Calu3 (cell line): ENCODE results near the gene TAPBP. TPM values are rescaled to one million over a fixed set of nuclear protein-coding genes. Genes with fewer than 3 reads are reported as not detected.

Source experiments
- BruUV-seq: library from RNA; stranded (reverse); fragments of 400-500 nt; replicated peaks from 2 replicates; lab custom pipeline; 2021; lab: Mats Ljungman, UMichigan
- CTCF ChIA-PET: fragments of 300-600 bp; sonication (Branson Sonifier 250); formaldehyde crosslinking; loops from one replicate; lab custom pipeline; 2022; ENCODE audit warnings: antibody characterized with exemption; lab: Charles Lee
- DNase-seq: peaks from one replicate; pipeline ENCODE4 v3.0.0; 2022
- H3K27ac Mint-ChIP-seq: one replicate; pipeline ENCODE4 v1.8.0; 2022; ENCODE audit warnings: mixed read lengths; ENCODE audit not compliant: unreplicated experiment
- H3K27me3 Mint-ChIP-seq: one replicate; pipeline ENCODE4 v1.8.0; 2022; ENCODE audit warnings: mixed read lengths; ENCODE audit not compliant: unreplicated experiment
- H3K36me3 Mint-ChIP-seq: one replicate; pipeline ENCODE4 v1.8.0; 2022; ENCODE audit warnings: mild to moderate bottlenecking, moderate library complexity, mixed read lengths; ENCODE audit not compliant: insufficient read depth, unreplicated experiment
- H3K4me1 Mint-ChIP-seq: one replicate; pipeline ENCODE4 v1.8.0; 2022; ENCODE audit warnings: mild to moderate bottlenecking, low read depth, mixed read lengths; ENCODE audit not compliant: unreplicated experiment
- H3K4me3 Mint-ChIP-seq: one replicate; pipeline ENCODE4 v1.8.0; 2022; ENCODE audit warnings: mild to moderate bottlenecking, low read depth, moderate library complexity, mixed read lengths; ENCODE audit not compliant: unreplicated experiment
- H3K9me3 Mint-ChIP-seq: one replicate; pipeline ENCODE4 v1.8.0; 2022; ENCODE audit warnings: low read depth, mixed read lengths; ENCODE audit not compliant: unreplicated experiment
- CTCF ChIP-seq: fragments of 200-600 bp; IDR thresholded peaks from one replicate; pipeline ENCODE4 v1.8.0; 2022; ENCODE audit warnings: antibody characterized with exemption; ENCODE audit not compliant: unreplicated experiment
- intact Hi-C: fragments of 100-400 bp; cut with micrococcal nuclease; formaldehyde crosslinking; loops from one replicate; pipeline ENCODE4 v1.10.0; 2022; ENCODE audit not compliant: unreplicated experiment
- total RNA-seq: library from RNA; stranded (reverse); gene quantifications from 2 replicates; pipeline ENCODE4 v1.2.3, GENCODE V29; 2022

TAPBP gene
- total RNA-seq, 1 experiment from 2014 or later = 443 TPM

- Mint-ChIP-seq H3K27me3 (no peaks in the 10 kb centered on the region), H3K4me3 (peak overlapping the region; percentile 90), H3K4me1 (peaks cover 25% of the 10 kb centered on the region), H3K27ac (peak overlapping the region; percentile 98), H3K36me3 (peaks cover 86% of the 10 kb centered on the region), H3K9me3 (no peaks in the 10 kb centered on the region)
- TF ChIP-seq CTCF = no peak
- CTCF ChIA-PET = interaction anchor here (0.6 to 2.1 kb wide), 8 partner anchors 9 to 1416 kb away, joined by 3 to 10 read pairs (median 4); partner anchors contain the start of genes B3GALT4, PFDN6, RPS18 and VPS52
- DNase-seq = peak; percentile 87
- intact Hi-C loops = loop anchor here (1.0 kb wide), 1 partner anchor 9 kb away; the partner anchor contains the start of genes PFDN6 and WDR46
- BruUV-seq = no TSS peak
Observed at GRCh38 chr6:33297956-33298772, 15.7 kb downstream of the TAPBP start.

GRCh38 chr6:33297406-33297955, 16.4 kb downstream of the TAPBP start:
- H3K27ac Mint-ChIP-seq = peak overlapping the region; percentile 98
- peak; percentile 93 for DNase-seq
- H3K4me3 Mint-ChIP-seq = peak overlapping the region; percentile 90
- peaks cover 25% of the 10 kb centered on the region for H3K4me1 Mint-ChIP-seq
- no peaks in the 10 kb centered on the region for H3K9me3 Mint-ChIP-seq
- TF ChIP-seq CTCF = no peak
- H3K27me3 Mint-ChIP-seq = no peaks in the 10 kb centered on the region
- CTCF ChIA-PET = interaction anchor here (0.5 to 2.1 kb wide), 8 partner anchors 9 to 1417 kb away, joined by 3 to 10 read pairs (median 4); partner anchors contain the start of genes B3GALT4, PFDN6, WDR46 and ZBTB22
- no TSS peak for BruUV-seq
- H3K36me3 Mint-ChIP-seq = peaks cover 86% of the 10 kb centered on the region
- intact Hi-C loops = loop anchor here (1.0 kb wide), 1 partner anchor 8 kb away; the partner anchor contains the start of genes PFDN6 and WDR46

GRCh38 chr6:33296797-33297405, 17.0 kb downstream of the TAPBP start:
- DNase-seq = no peak
- intact Hi-C loops = loop anchor here (1.0 kb wide), 1 partner anchor 8 kb away; the partner anchor contains the start of genes PFDN6 and WDR46
- H3K4me1 Mint-ChIP-seq = peaks cover 25% of the 10 kb centered on the region

More at GRCh38 chr6:33296797-33297405, 17.0 kb downstream of the TAPBP start:
- H3K27me3 Mint-ChIP-seq = no peaks in the 10 kb centered on the region
- peak overlapping the region; percentile 98 for H3K27ac Mint-ChIP-seq
- peaks cover 86% of the 10 kb centered on the region for H3K36me3 Mint-ChIP-seq
- CTCF ChIA-PET = interaction anchor here (0.5 to 2.1 kb wide), 5 partner anchors 8 to 49 kb away, joined by 3 to 10 read pairs (median 7); partner anchors contain the start of genes B3GALT4, PFDN6 and WDR46
- peak overlapping the region; percentile 90 for H3K4me3 Mint-ChIP-seq
- no TSS peak for BruUV-seq
- no peak for TF ChIP-seq CTCF
- H3K9me3 Mint-ChIP-seq = no peaks in the 10 kb centered on the region
